ENCODE measurements around the gene XXYLT1.
"Not testable (repeated sequence)": the region's sequence is repeated elsewhere in the genome, so short reads cannot be mapped to it uniquely, and the experiment has no call there.

The XXYLT1 gene

GRCh38 chr3:195112361-195112791 lies 158.6 kb downstream of the XXYLT1 start:
- DNase-seq (ENCODE audit: low spot score) = no peak

GRCh38 chr3:195111766-195112165 lies 159.2 kb downstream of the XXYLT1 start:
- DNase-seq (ENCODE audit: low spot score) = no peak

- no peak for DNase-seq (ENCODE audit: low spot score)
Observed at GRCh38 chr3:195111319-195111705, 159.6 kb downstream of the XXYLT1 start.

GRCh38 chr3:195110647-195111318 lies 160.2 kb downstream of the XXYLT1 start:
- no peak for DNase-seq (ENCODE audit: low spot score)

GRCh38 chr3:195109098-195109657 lies 161.8 kb downstream of the XXYLT1 start:
- no peak for DNase-seq (ENCODE audit: low spot score)

- DNase-seq (ENCODE audit: low spot score) = no peak
Observed at GRCh38 chr3:195107593-195107992, 163.4 kb downstream of the XXYLT1 start.

GRCh38 chr3:195107031-195107430 lies 163.9 kb downstream of the XXYLT1 start:
- DNase-seq (ENCODE audit: low spot score) = not testable (repeated sequence)

- DNase-seq (ENCODE audit: low spot score) = peak; percentile 69
Observed at GRCh38 chr3:195106418-195106906, 164.5 kb downstream of the XXYLT1 start.

GRCh38 chr3:195105841-195106417 lies 165.0 kb downstream of the XXYLT1 start:
- no peak for DNase-seq (ENCODE audit: low spot score)

GRCh38 chr3:195105389-195105788 lies 165.6 kb downstream of the XXYLT1 start:
- no peak for DNase-seq (ENCODE audit: low spot score)

- no peak for DNase-seq (ENCODE audit: low spot score)
Observed at GRCh38 chr3:195104340-195104739, 166.6 kb downstream of the XXYLT1 start.

GRCh38 chr3:195103623-195104022 lies 167.3 kb downstream of the XXYLT1 start:
- no peak for DNase-seq (ENCODE audit: low spot score)

- no peak for DNase-seq (ENCODE audit: low spot score)
Observed at GRCh38 chr3:195102609-195103467, 168.1 kb downstream of the XXYLT1 start.

GRCh38 chr3:195101927-195102608 lies 168.9 kb downstream of the XXYLT1 start:
- no peak for DNase-seq (ENCODE audit: low spot score)

GRCh38 chr3:195101001-195101583 lies 169.9 kb downstream of the XXYLT1 start:
- DNase-seq (ENCODE audit: low spot score) = no peak

- no peak for DNase-seq (ENCODE audit: low spot score)
Observed at GRCh38 chr3:195099951-195100785, 170.8 kb downstream of the XXYLT1 start.

GRCh38 chr3:195098741-195099525 lies 172.0 kb downstream of the XXYLT1 start:
- no peak for DNase-seq (ENCODE audit: low spot score)

GRCh38 chr3:195097331-195098255 lies 173.4 kb downstream of the XXYLT1 start:
- DNase-seq (ENCODE audit: low spot score) = no peak
